Skeletal muscle tissue (tissue), 4 donors: Measurements from ENCODE around the gene CRTC1. TPM values are rescaled to one million over a fixed set of nuclear protein-coding genes. Genes with fewer than 3 reads are reported as not detected.

Experiments
- H3K27ac ChIP-seq: one replicate; pipeline ENCODE4 v1.7.0; 2013; ENCODE audit warnings: mild to moderate bottlenecking, low read depth, low read length, inconsistent platforms
- H3K27me3 ChIP-seq, 3 donors: one replicate each; pipeline ENCODE4 v1.7.0; 2013; ENCODE audit warnings: low read length in 3 of 3; ENCODE audit not compliant: control insufficient read depth in 3 of 3, insufficient read depth in 3 of 3
- H3K36me3 ChIP-seq, 3 donors: one replicate each; pipeline ENCODE4 v1.7.0; 2013; ENCODE audit warnings: low read length in 3 of 3; ENCODE audit not compliant: control insufficient read depth in 3 of 3, insufficient read depth in 3 of 3
- H3K4me1 ChIP-seq, 3 donors: one replicate each; pipeline ENCODE4 v1.7.0; 2013; ENCODE audit warnings: low read length in 3 of 3, mild to moderate bottlenecking in 3 of 3; ENCODE audit not compliant: control insufficient read depth in 3 of 3, insufficient read depth in 3 of 3
- H3K4me3 ChIP-seq, 3 donors: one replicate each; pipeline ENCODE4 v1.7.0; 2013; ENCODE audit warnings: low read length in 3 of 3
- H3K9ac ChIP-seq, 3 donors: one replicate each; pipeline ENCODE4 v1.7.0; 2013; ENCODE audit warnings: low read length in 3 of 3, mild to moderate bottlenecking in 3 of 3, moderate library complexity in 2 of 3, low read depth in 1 of 3
- H3K9me3 ChIP-seq, 3 donors: one replicate each; pipeline ENCODE4 v1.7.0; 2013; ENCODE audit warnings: low read length in 3 of 3; ENCODE audit not compliant: control insufficient read depth in 3 of 3
- total RNA-seq: library from RNA; depleted of rRNA; stranded (reverse); fragments of >200 nt; gene quantifications from one replicate; pipeline ENCODE4 v1.2.3, GENCODE V29; 2014
- donor health status: Osteomylitis.

Gene CRTC1
- total RNA-seq, 1 donor from 2014 or later, result 3.1 TPM

- peak overlapping the region in 1 of 3 donors; percentile 16 for H3K9ac ChIP-seq
- H3K9me3 ChIP-seq, result no peaks in the 10 kb centered on the region
- H3K27me3 ChIP-seq, result no peaks in the 10 kb centered on the region
- peaks cover 24 to 33% (median 25%) of the 10 kb centered on the region in 3 donors for H3K4me1 ChIP-seq
- H3K27ac ChIP-seq, result no peak overlapping the region
- no peaks in the 10 kb centered on the region for H3K36me3 ChIP-seq
- H3K4me3 ChIP-seq, result no peak overlapping the region
Measured at GRCh38 chr19:18710186-18710585, 26.7 kb downstream of the CRTC1 start.

GRCh38 chr19:18710996-18711751, 27.7 kb downstream of the CRTC1 start:
- Histone ChIP-seq H3K9me3 (no peaks in the 10 kb centered on the region), H3K27ac (peak overlapping the region; percentile 58), H3K9ac (peak overlapping the region in 1 of 3 donors; percentile 25), H3K36me3 (peaks cover 0 to 2% (median 0%) of the 10 kb centered on the region in 3 donors), H3K4me3 (no peak overlapping the region), H3K4me1 (peaks cover 24 to 33% (median 25%) of the 10 kb centered on the region in 3 donors), H3K27me3 (no peaks in the 10 kb centered on the region)

- Histone ChIP-seq H3K4me3 (no peak overlapping the region), H3K9ac (no peak overlapping the region), H3K9me3 (no peaks in the 10 kb centered on the region), H3K27me3 (no peaks in the 10 kb centered on the region), H3K36me3 (peaks cover 0 to 2% (median 0%) of the 10 kb centered on the region in 3 donors), H3K27ac (peak overlapping the region; percentile 58), H3K4me1 (peaks cover 24 to 33% (median 25%) of the 10 kb centered on the region in 3 donors)
Measured at GRCh38 chr19:18711893-18712292, 28.4 kb downstream of the CRTC1 start.

- Histone ChIP-seq H3K4me3 (no peak overlapping the region), H3K27me3 (no peaks in the 10 kb centered on the region), H3K9me3 (no peaks in the 10 kb centered on the region), H3K4me1 (peaks cover 24 to 33% (median 27%) of the 10 kb centered on the region in 3 donors), H3K9ac (no peak overlapping the region), H3K27ac (no peak overlapping the region), H3K36me3 (peaks cover 0 to 2% (median 0%) of the 10 kb centered on the region in 3 donors)
Measured at GRCh38 chr19:18712981-18713380, 29.5 kb downstream of the CRTC1 start.

GRCh38 chr19:18713550-18714117, 30.2 kb downstream of the CRTC1 start:
- Histone ChIP-seq H3K36me3 (peaks cover 0 to 2% (median 0%) of the 10 kb centered on the region in 3 donors), H3K27ac (no peak overlapping the region), H3K27me3 (no peaks in the 10 kb centered on the region), H3K9me3 (no peaks in the 10 kb centered on the region), H3K4me3 (no peak overlapping the region), H3K4me1 (peaks cover 18 to 28% (median 27%) of the 10 kb centered on the region in 3 donors), H3K9ac (no peak overlapping the region)

GRCh38 chr19:18715416-18715815, 31.9 kb downstream of the CRTC1 start:
- H3K9me3 ChIP-seq, result no peaks in the 10 kb centered on the region
- H3K9ac ChIP-seq, result no peak overlapping the region
- H3K4me3 ChIP-seq, result no peak overlapping the region
- no peaks in the 10 kb centered on the region for H3K27me3 ChIP-seq
- peaks cover 10 to 15% (median 13%) of the 10 kb centered on the region in 3 donors for H3K4me1 ChIP-seq
- H3K27ac ChIP-seq, result no peak overlapping the region
- peaks cover 0 to 2% (median 0%) of the 10 kb centered on the region in 3 donors for H3K36me3 ChIP-seq

- Histone ChIP-seq H3K27ac (no peak overlapping the region), H3K4me1 (peaks cover 8 to 15% (median 13%) of the 10 kb centered on the region in 3 donors), H3K4me3 (no peak overlapping the region), H3K9me3 (no peaks in the 10 kb centered on the region), H3K27me3 (no peaks in the 10 kb centered on the region), H3K9ac (no peak overlapping the region), H3K36me3 (peaks cover 0 to 2% (median 0%) of the 10 kb centered on the region in 3 donors)
Measured at GRCh38 chr19:18716857-18717256, 33.4 kb downstream of the CRTC1 start.

GRCh38 chr19:18717601-18718000, 34.1 kb downstream of the CRTC1 start:
- Histone ChIP-seq H3K9me3 (no peaks in the 10 kb centered on the region), H3K27me3 (no peaks in the 10 kb centered on the region), H3K9ac (no peak overlapping the region), H3K27ac (no peak overlapping the region), H3K4me1 (peaks cover 8 to 15% (median 13%) of the 10 kb centered on the region in 3 donors), H3K4me3 (no peak overlapping the region), H3K36me3 (peaks cover 0 to 4% (median 0%) of the 10 kb centered on the region in 3 donors)

DNA sequence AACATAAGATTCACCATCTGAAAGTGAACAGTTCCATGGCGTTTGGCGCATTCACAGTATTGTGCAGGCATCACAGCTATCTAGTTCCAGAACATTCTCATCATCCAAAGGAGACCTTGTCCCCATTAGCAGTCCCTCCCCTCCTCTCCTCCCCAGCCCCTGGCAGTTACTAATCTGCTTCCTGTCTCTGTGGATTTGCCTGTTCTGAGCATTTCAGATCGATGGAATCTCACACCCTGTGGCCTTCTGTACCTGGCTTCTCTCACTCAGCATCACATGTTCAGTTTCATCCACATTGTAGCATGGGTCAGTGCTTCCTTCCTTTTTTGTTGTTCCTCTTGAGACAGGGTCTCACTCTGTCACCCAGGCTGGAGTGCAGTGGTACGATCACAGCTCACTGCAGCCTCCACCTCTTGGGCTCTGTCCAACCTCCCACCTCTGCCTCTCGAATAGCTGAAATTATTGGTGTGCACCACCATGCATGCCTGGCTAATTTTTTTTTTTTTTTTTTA, 34.6 kb downstream of the CRTC1 start:
- no peak overlapping the region for H3K27ac ChIP-seq
- no peak overlapping the region for H3K9ac ChIP-seq
- H3K27me3 ChIP-seq, result no peaks in the 10 kb centered on the region
- no peaks in the 10 kb centered on the region for H3K9me3 ChIP-seq
- peaks cover 0 to 5% (median 0%) of the 10 kb centered on the region in 3 donors for H3K36me3 ChIP-seq
- H3K4me1 ChIP-seq, result peaks cover 8 to 13% (median 11%) of the 10 kb centered on the region in 3 donors
- no peak overlapping the region for H3K4me3 ChIP-seq
